ENCODE measurements around the gene SUN1.

SUN1 gene

DNA sequence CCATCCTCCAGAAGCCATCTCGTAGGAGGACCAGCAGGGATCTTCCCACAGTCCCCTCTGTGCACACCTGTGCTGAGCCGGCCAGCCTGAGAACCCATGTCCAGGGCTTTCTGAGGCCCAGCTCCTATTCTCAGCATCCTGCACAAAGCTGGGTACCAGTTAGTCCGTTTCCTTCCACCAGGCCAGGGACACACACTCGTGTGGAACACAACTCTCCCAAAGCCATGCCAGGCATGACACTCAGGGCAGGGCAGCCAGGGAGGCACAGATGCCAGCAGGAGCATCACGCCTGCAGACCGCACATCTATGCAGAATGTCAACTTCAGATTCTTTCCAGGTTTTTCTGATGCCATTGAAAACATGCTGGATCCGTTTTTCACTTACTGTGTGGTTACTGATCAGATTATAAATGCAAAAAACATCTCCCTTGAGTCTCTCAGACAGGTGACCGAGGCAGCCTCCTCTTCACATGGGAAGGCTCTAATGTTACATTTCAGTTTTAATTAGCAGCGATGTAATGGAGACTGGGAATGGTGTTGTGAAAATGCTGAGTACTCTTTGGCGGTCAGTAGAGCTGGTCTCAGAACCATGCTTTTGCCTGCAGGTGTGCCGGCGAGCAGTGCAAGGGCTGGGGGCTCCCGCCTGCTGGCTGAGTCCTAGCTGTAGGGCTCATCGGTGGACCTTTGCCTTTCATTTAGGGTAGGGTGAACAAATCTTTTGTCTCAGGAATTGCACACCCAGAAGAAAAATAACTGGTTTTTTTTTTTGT is 3.3 kb upstream of the SUN1 start:
- Histone ChIP-seq H3K4me3 (ENCODE audit: low read depth, low read length) (no peak overlapping the region), H3K4me1 (ENCODE audit: control insufficient read depth, insufficient read depth, low read length) (peaks cover 13% of the 10 kb centered on the region), H3K27ac (ENCODE audit: extremely low read depth, low read depth, low read length) (no peak overlapping the region), H3K36me3 (ENCODE audit: control insufficient read depth in 2 of 2, insufficient read depth in 1 of 2, low read length in 2 of 2) (peaks cover 0 to 6% of the 10 kb centered on the region in 2 experiments; a peak in 1 of 3 replicates), H3K9me3 (ENCODE audit: control insufficient read depth, insufficient read depth, low read depth, low read length) (no peaks in the 10 kb centered on the region)
- TF ChIP-seq ZNF211 (tag by site-specific recombination; IDR thresholded peaks at IDR 0.05; ENCODE audit: low read depth) (no peak), ZNF155 (tag by site-specific recombination; IDR thresholded peaks at IDR 0.05) (no peak), ZBTB8A (tag by site-specific recombination; IDR thresholded peaks at IDR 0.05) (no peak), ZNF274 (IDR thresholded peaks at IDR 0.05; ENCODE audit: low read length) (no peak), ZNF274 (tag by site-specific recombination; IDR thresholded peaks at IDR 0.05; ENCODE audit: borderline replicate concordance) (no peak), ZNF23 (tag by site-specific recombination; IDR thresholded peaks at IDR 0.05; ENCODE audit: borderline replicate concordance) (no peak), ZNF37A (tag by site-specific recombination; IDR thresholded peaks at IDR 0.05) (no peak), HOXD13 (CRISPR knock-in tag; IDR thresholded peaks at IDR 0.05; ENCODE audit: borderline replicate concordance) (no peak), ZNF433 (tag by site-specific recombination; IDR thresholded peaks at IDR 0.05; ENCODE audit: low read depth) (no peak), SCRT2 (tag by site-specific recombination; IDR thresholded peaks at IDR 0.05) (no peak)
- ChIA-PET CTCF (interaction anchor here (0.6 to 1.9 kb wide), 2 partner anchors 12 to 54 kb away, joined by 3 to 6 read pairs; no protein-coding TSS in a partner anchor), POLR2A (interaction anchor here (0.5 kb wide), 1 partner anchor 344 kb away, joined by 4 read pairs; no protein-coding TSS in a partner anchor)

DNA sequence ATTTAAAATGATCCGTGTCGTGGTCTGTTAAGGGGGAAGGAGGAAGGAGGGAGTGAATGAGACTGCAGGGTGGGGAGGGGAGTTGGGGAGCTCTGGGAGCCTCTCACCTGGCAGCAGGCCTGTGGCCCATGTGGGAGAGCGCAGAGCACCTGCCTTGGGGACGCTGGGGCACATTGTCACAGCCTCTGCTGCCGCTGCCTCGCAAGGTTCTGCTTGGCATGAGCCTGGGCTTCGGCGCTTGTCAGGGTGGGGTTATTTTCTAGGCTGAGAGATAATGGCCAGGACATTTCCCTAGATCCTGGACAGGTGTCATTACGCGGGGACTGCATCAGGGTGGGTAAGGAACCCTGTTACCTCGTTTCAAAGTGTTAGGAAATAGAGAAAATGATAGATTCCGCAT is 2.2 kb upstream of the SUN1 start:
- CTCF ChIA-PET, result interaction anchor here (0.6 kb wide), 1 partner anchor 55 kb away, joined by 3 read pairs; no protein-coding TSS in a partner anchor
- no peaks in the 10 kb centered on the region for H3K9me3 ChIP-seq (ENCODE audit: control insufficient read depth, insufficient read depth, low read depth, low read length)
- H3K4me3 ChIP-seq (ENCODE audit: low read depth, low read length), result no peak overlapping the region
- POLR2A ChIA-PET, result no interaction called here
- peaks cover 0 to 6% of the 10 kb centered on the region in 2 experiments; a peak in 1 of 3 replicates for H3K36me3 ChIP-seq (ENCODE audit: control insufficient read depth in 2 of 2, insufficient read depth in 1 of 2, low read length in 2 of 2)
- no peak overlapping the region for H3K27ac ChIP-seq (ENCODE audit: extremely low read depth, low read depth, low read length)
- H3K4me1 ChIP-seq (ENCODE audit: control insufficient read depth, insufficient read depth, low read length), result peaks cover 13% of the 10 kb centered on the region
- TF ChIP-seq, protein P1, sequence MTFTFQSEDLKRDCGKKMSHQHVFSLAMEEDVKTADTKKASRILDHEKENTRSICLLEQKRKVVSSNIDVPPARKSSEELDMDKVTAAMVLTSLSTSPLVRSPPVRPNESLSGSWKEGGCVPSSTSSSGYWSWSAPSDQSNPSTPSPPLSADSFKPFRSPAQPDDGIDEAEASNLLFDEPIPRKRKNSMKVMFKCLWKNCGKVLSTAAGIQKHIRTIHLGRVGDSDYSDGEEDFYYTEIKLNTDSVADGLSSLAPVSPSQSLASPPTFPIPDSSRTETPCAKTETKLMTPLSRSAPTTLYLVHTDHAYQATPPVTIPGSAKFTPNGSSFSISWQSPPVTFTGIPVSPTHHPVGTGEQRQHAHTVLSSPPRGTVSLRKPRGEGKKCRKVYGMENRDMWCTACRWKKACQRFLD (tag by site-specific recombination; IDR thresholded peaks at IDR 0.05), result no peak
- no peak for TF ChIP-seq ZNF157 (tag by site-specific recombination; IDR thresholded peaks at IDR 0.05)
- TF ChIP-seq ZNF211 (tag by site-specific recombination; IDR thresholded peaks at IDR 0.05; ENCODE audit: low read depth), result no peak
- TF ChIP-seq KLF16 (tag by site-specific recombination; IDR thresholded peaks at IDR 0.05), result no peak
- TF ChIP-seq, protein P2, sequence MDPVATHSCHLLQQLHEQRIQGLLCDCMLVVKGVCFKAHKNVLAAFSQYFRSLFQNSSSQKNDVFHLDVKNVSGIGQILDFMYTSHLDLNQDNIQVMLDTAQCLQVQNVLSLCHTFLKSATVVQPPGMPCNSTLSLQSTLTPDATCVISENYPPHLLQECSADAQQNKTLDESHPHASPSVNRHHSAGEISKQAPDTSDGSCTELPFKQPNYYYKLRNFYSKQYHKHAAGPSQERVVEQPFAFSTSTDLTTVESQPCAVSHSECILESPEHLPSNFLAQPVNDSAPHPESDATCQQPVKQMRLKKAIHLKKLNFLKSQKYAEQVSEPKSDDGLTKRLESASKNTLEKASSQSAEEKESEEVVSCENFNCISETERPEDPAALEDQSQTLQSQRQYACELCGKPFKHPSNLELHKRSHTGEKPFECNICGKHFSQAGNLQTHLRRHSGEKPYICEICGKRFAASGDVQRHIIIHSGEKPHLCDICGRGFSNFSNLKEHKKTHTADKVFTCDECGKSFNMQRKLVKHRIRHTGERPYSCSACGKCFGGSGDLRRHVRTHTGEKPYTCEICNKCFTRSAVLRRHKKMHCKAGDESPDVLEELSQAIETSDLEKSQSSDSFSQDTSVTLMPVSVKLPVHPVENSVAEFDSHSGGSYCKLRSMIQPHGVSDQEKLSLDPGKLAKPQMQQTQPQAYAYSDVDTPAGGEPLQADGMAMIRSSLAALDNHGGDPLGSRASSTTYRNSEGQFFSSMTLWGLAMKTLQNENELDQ (tag by site-specific recombination; IDR thresholded peaks at IDR 0.05; ENCODE audit: low read depth), result no peak
- no peak for TF ChIP-seq ZNF629 (tag by site-specific recombination; IDR thresholded peaks at IDR 0.05)
- no peak for TF ChIP-seq ZNF24 (tag by site-specific recombination; IDR thresholded peaks at IDR 0.05)
- TF ChIP-seq ZNF335 (tag by site-specific recombination; conservative IDR thresholded peaks at IDR 0.05), result no peak
- TF ChIP-seq, protein P3, sequence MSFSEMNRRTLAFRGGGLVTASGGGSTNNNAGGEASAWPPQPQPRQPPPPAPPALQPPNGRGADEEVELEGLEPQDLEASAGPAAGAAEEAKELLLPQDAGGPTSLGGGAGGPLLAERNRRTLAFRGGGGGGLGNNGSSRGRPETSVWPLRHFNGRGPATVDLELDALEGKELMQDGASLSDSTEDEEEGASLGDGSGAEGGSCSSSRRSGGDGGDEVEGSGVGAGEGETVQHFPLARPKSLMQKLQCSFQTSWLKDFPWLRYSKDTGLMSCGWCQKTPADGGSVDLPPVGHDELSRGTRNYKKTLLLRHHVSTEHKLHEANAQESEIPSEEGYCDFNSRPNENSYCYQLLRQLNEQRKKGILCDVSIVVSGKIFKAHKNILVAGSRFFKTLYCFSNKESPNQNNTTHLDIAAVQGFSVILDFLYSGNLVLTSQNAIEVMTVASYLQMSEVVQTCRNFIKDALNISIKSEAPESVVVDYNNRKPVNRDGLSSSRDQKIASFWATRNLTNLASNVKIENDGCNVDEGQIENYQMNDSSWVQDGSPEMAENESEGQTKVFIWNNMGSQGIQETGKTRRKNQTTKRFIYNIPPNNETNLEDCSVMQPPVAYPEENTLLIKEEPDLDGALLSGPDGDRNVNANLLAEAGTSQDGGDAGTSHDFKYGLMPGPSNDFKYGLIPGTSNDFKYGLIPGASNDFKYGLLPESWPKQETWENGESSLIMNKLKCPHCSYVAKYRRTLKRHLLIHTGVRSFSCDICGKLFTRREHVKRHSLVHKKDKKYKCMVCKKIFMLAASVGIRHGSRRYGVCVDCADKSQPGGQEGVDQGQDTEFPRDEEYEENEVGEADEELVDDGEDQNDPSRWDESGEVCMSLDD (tag by site-specific recombination; IDR thresholded peaks at IDR 0.05), result no peak
- no peak for TF ChIP-seq ZNF266 (tag by site-specific recombination; IDR thresholded peaks at IDR 0.05; ENCODE audit: low read depth)
- TF ChIP-seq ZBTB8A (tag by site-specific recombination; IDR thresholded peaks at IDR 0.05), result no peak
- TF ChIP-seq, protein P4, sequence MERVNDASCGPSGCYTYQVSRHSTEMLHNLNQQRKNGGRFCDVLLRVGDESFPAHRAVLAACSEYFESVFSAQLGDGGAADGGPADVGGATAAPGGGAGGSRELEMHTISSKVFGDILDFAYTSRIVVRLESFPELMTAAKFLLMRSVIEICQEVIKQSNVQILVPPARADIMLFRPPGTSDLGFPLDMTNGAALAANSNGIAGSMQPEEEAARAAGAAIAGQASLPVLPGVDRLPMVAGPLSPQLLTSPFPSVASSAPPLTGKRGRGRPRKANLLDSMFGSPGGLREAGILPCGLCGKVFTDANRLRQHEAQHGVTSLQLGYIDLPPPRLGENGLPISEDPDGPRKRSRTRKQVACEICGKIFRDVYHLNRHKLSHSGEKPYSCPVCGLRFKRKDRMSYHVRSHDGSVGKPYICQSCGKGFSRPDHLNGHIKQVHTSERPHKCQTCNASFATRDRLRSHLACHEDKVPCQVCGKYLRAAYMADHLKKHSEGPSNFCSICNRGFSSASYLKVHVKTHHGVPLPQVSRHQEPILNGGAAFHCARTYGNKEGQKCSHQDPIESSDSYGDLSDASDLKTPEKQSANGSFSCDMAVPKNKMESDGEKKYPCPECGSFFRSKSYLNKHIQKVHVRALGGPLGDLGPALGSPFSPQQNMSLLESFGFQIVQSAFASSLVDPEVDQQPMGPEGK (tag by site-specific recombination; IDR thresholded peaks at IDR 0.05), result no peak
- TF ChIP-seq, protein P5, sequence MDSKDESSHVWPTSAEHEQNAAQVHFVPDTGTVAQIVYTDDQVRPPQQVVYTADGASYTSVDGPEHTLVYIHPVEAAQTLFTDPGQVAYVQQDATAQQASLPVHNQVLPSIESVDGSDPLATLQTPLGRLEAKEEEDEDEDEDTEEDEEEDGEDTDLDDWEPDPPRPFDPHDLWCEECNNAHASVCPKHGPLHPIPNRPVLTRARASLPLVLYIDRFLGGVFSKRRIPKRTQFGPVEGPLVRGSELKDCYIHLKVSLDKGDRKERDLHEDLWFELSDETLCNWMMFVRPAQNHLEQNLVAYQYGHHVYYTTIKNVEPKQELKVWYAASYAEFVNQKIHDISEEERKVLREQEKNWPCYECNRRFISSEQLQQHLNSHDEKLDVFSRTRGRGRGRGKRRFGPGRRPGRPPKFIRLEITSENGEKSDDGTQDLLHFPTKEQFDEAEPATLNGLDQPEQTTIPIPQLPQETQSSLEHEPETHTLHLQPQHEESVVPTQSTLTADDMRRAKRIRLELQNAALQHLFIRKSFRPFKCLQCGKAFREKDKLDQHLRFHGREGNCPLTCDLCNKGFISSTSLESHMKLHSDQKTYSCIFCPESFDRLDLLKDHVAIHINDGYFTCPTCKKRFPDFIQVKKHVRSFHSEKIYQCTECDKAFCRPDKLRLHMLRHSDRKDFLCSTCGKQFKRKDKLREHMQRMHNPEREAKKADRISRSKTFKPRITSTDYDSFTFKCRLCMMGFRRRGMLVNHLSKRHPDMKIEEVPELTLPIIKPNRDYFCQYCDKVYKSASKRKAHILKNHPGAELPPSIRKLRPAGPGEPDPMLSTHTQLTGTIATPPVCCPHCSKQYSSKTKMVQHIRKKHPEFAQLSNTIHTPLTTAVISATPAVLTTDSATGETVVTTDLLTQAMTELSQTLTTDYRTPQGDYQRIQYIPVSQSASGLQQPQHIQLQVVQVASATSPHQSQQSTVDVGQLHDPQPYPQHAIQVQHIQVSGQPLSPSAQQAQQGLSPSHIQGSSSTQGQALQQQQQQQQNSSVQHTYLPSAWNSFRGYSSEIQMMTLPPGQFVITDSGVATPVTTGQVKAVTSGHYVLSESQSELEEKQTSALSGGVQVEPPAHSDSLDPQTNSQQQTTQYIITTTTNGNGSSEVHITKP (tag by site-specific recombination; IDR thresholded peaks at IDR 0.05), result no peak
- no peak for TF ChIP-seq ZNF169 (tag by site-specific recombination; IDR thresholded peaks at IDR 0.05)

Data from HEK293 (cell line).